Measurements from ENCODE around the gene NUDT22.

- TF ChIP-seq EP300 (IDR thresholded peaks at IDR 0.05; ENCODE audit: borderline replicate concordance) = no peak
- TF ChIP-seq CEBPB (IDR thresholded peaks at IDR 0.05) = no peak
- no peak for TF ChIP-seq RAD21 (IDR thresholded peaks at IDR 0.05; ENCODE audit: low read depth)
- TF ChIP-seq YY1 (IDR thresholded peaks at IDR 0.05; ENCODE audit: low read depth) = no peak
- no peak for TF ChIP-seq FOXM1 (IDR thresholded peaks at IDR 0.05; ENCODE audit: borderline replicate concordance, low read depth)
These were observed 12.0 kb downstream of the NUDT22 start for GRCh38 chr11:64238076-64238475.
